Panc1 (cell line): Measurements from ENCODE around the gene VDR. TPM values are rescaled to one million over a fixed set of nuclear protein-coding genes. Genes with fewer than 3 reads are reported as not detected.

Experiments
- ATAC-seq: fragments of 200-7000 bp; cut with Tn5 transposase; 2 replicates; pipeline ENCODE4 v1.9.1; 2020; ENCODE audit warnings: mild to moderate bottlenecking, moderate library complexity
- BruUV-seq: library from RNA; stranded (reverse); fragments of 400-500 nt; replicated peaks from 2 replicates; lab custom pipeline; 2021; lab: Mats Ljungman, UMichigan
- CTCF ChIA-PET: fragments of 300-600 bp; sonication (Branson Sonifier 250); formaldehyde crosslinking; loops from one replicate; lab custom pipeline; 2022; ENCODE audit warnings: antibody characterized with exemption; lab: Charles Lee
- POLR2A ChIA-PET: fragments of 300-600 bp; sonication (Branson Sonifier 250); formaldehyde crosslinking; loops from one replicate; lab custom pipeline; 2022; ENCODE audit warnings: antibody characterized with exemption; lab: Charles Lee
- DNase-seq: peaks from one replicate; pipeline ENCODE4 v3.0.0-alpha.2; 2010; ENCODE audit warnings: low read depth, low spot score
- H3K27ac ChIP-seq: 2 replicates; pipeline ENCODE4 v1.5.1; 2011; ENCODE audit warnings: mild to moderate bottlenecking, low read length, inconsistent platforms
- H3K27me3 ChIP-seq: fragments of 200-500 bp; sonication (Bioruptor generic); 2 replicates; pipeline ENCODE4 v1.6.0; 2014; ENCODE audit warnings: low read length, inconsistent platforms; ENCODE audit not compliant: control insufficient read depth, insufficient read depth
- H3K36me3 ChIP-seq: fragments of 200-500 bp; sonication (Bioruptor generic); 2 replicates; pipeline ENCODE4 v1.5.1; 2014; ENCODE audit warnings: inconsistent platforms, mild to moderate bottlenecking, low read length, moderate library complexity; ENCODE audit not compliant: control insufficient read depth, insufficient read depth
- H3K4me1 ChIP-seq: 2 replicates; pipeline ENCODE4 v1.5.1; 2011; ENCODE audit warnings: inconsistent platforms, mild to moderate bottlenecking, low read length, moderate library complexity; ENCODE audit not compliant: control insufficient read depth, insufficient read depth
- H3K4me3 ChIP-seq, 2 experiments: 2 replicates each; pipeline ENCODE4 v1.5.1; 2011 to 2012; ENCODE audit warnings: low read depth in 2 of 2, low read length in 2 of 2, mild to moderate bottlenecking in 2 of 2, inconsistent platforms in 1 of 2, moderate library complexity in 1 of 2
- H3K9me3 ChIP-seq: fragments of 200-500 bp; sonication (Bioruptor generic); 2 replicates; pipeline ENCODE4 v1.5.1; 2014; ENCODE audit warnings: low read depth, mild to moderate bottlenecking, inconsistent platforms, low read length, moderate library complexity; ENCODE audit not compliant: control insufficient read depth, insufficient read depth
- CTCF ChIP-seq: fragments of 450-650 bp; IDR thresholded peaks from 2 replicates; pipeline ENCODE4 v1.5.1; 2017; ENCODE audit warnings: mild to moderate bottlenecking
- POLR2AphosphoS5 ChIP-seq: IDR thresholded peaks from 2 replicates; pipeline ENCODE4 v1.6.1; 2012; ENCODE audit warnings: mild to moderate bottlenecking, low read depth, low read length, moderate library complexity
- REST ChIP-seq, 2 experiments: IDR thresholded peaks; 2 replicates each; pipeline ENCODE4 v1.6.1; 2011 to 2012; ENCODE audit warnings: low read depth in 2 of 2, control low read depth in 1 of 2, low read length in 1 of 2, mild to moderate bottlenecking in 1 of 2, moderate library complexity in 1 of 2; ENCODE audit not compliant: insufficient read depth in 1 of 2
- SIN3A ChIP-seq: IDR thresholded peaks from 2 replicates; pipeline ENCODE4 v1.6.1; 2012; ENCODE audit warnings: low read depth, mild to moderate bottlenecking, low read length, moderate library complexity, borderline replicate concordance; ENCODE audit not compliant: insufficient read depth
- TCF7L2 ChIP-seq: IDR thresholded peaks from 2 replicates; pipeline ENCODE4 v1.6.1; 2011; ENCODE audit warnings: mild to moderate bottlenecking, low read depth, low read length, inconsistent platforms
- in situ Hi-C: cut with HindIII; loops from 2 replicates; pipeline ENCODE4 v1.10.0; 2016; ENCODE audit warnings: low sequenced_read_pairs, low pct_unique_long_range_greater_than_20kb
- intact Hi-C: fragments of 100-400 bp; cut with micrococcal nuclease; formaldehyde crosslinking; loops from one replicate; pipeline ENCODE4 v1.10.0; 2022; ENCODE audit not compliant: unreplicated experiment
- total RNA-seq: library from RNA; stranded (reverse); gene quantifications from one replicate; pipeline ENCODE4 v1.2.1, GENCODE V29; 2021; ENCODE audit not compliant: unreplicated experiment

VDR gene
- total RNA-seq, 1 experiment from 2014 or later = 3.0 TPM

GRCh38 chr12:47930634-47931033 lies 25.8 kb upstream of the VDR start:
- H3K36me3 ChIP-seq = no peaks in the 10 kb centered on the region
- CTCF ChIA-PET = no interaction called here
- H3K27me3 ChIP-seq = peaks cover 22% of the 10 kb centered on the region
- no peak for DNase-seq
- TF ChIP-seq REST (IDR thresholded peaks at IDR 0.05; ENCODE audit: insufficient read depth in 1 of 2, low read depth in 2 of 2, low read length in 1 of 2) (no peak), CTCF (no peak), SIN3A (no peak), TCF7L2 (no peak), POLR2AphosphoS5 (no peak)
- no TSS peak for BruUV-seq
- no peak overlapping the region for H3K27ac ChIP-seq
- intact Hi-C loops (no loop called here), in situ Hi-C loops (no loop called here)
- POLR2A ChIA-PET = no interaction called here
- no peaks in the 10 kb centered on the region for H3K4me1 ChIP-seq
- H3K9me3 ChIP-seq = no peaks in the 10 kb centered on the region
- no peak for ATAC-seq
- no peak overlapping the region for H3K4me3 ChIP-seq

DNA sequence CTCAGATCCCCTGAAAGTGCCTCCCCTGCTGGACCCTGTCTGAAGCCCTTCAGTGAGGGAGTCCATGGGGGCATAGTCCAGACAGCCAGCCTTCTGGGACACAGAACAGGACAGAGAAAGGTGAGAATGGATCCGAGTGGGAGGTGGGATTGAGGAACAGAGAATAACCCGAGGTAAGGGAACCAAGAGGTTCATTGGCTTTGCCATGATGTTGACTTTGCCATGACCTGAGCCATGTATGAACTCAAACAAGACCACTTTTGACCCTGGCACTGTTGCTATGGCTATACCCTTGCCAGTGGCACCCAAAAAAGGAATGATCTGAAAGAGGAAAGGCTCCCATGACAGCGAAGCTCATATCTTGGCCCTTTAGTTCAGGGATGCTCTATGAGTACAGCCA lies 22.6 kb upstream of the VDR start:
- POLR2A ChIA-PET = no interaction called here
- no peak overlapping the region for H3K27ac ChIP-seq
- H3K4me1 ChIP-seq = no peaks in the 10 kb centered on the region
- intact Hi-C loops (no loop called here), in situ Hi-C loops (no loop called here)
- no peak for TF ChIP-seq REST (IDR thresholded peaks at IDR 0.05; ENCODE audit: insufficient read depth in 1 of 2, low read depth in 2 of 2, low read length in 1 of 2)
- TF ChIP-seq POLR2AphosphoS5 = no peak
- TF ChIP-seq SIN3A = no peak
- no peak for TF ChIP-seq CTCF
- TF ChIP-seq TCF7L2 = no peak
- BruUV-seq = no TSS peak
- no peaks in the 10 kb centered on the region for H3K9me3 ChIP-seq
- CTCF ChIA-PET = no interaction called here
- DNase-seq = no peak
- H3K36me3 ChIP-seq = no peaks in the 10 kb centered on the region
- H3K27me3 ChIP-seq = peaks cover 34% of the 10 kb centered on the region
- H3K4me3 ChIP-seq = no peak overlapping the region
- ATAC-seq = no peak
